Heart right ventricle (tissue), 16 donors: Measurements from ENCODE around the gene GLIPR1L1. TPM values are rescaled to one million over a fixed set of nuclear protein-coding genes. Genes with fewer than 3 reads are reported as not detected.
A peak's percentile ranks its signal among the peaks of the same experiment; 100 is the strongest.

Source experiments
- ATAC-seq, 8 donors: fragments of 200-7000 bp; cut with Tn5 transposase; one replicate each; pipeline ENCODE4 v1.9.1; 2020; ENCODE audit warnings: mild to moderate bottlenecking in 8 of 8, moderate library complexity in 8 of 8, moderate number of reproducible peaks in 1 of 8
- DNase-seq, 2 donors: peaks; one replicate each; pipeline ENCODE4 v3.0.0-alpha.2; 2020
- H3K27ac ChIP-seq, 10 donors: fragments of 200-600 bp; sonication (generic) in 2 of 10; one replicate each; pipeline versions ENCODE4 v1.5.0 to v1.8.0; 2020 to 2022; ENCODE audit warnings: mild to moderate bottlenecking in 3 of 10
- H3K27me3 ChIP-seq, 7 donors: fragments of 200-600 bp; one replicate each; pipeline ENCODE4 v1.8.0; 2021 to 2022; ENCODE audit warnings: mild to moderate bottlenecking in 2 of 7
- H3K36me3 ChIP-seq, 9 donors: fragments of 200-600 bp; sonication (generic) in 1 of 9; one replicate each; pipeline versions ENCODE4 v1.5.0 to v1.8.0; 2020 to 2022; ENCODE audit warnings: mild to moderate bottlenecking in 2 of 9
- H3K4me1 ChIP-seq, 9 donors: fragments of 200-600 bp; sonication (generic) in 1 of 9; one replicate each; pipeline versions ENCODE4 v1.5.0 to v1.8.0; 2020 to 2022; ENCODE audit warnings: mild to moderate bottlenecking in 4 of 9
- H3K4me3 ChIP-seq, 10 donors: fragments of 200-600 bp; sonication (generic) in 2 of 10; one replicate each; pipeline versions ENCODE4 v1.5.0 to v1.8.0; 2020 to 2022; ENCODE audit warnings: mild to moderate bottlenecking in 7 of 10, moderate library complexity in 2 of 10
- H3K9me3 ChIP-seq, 11 donors: fragments of 200-600 bp in 10 of 11; sonication (generic) in 2 of 11; one replicate each; pipeline versions ENCODE4 v1.5.0 to v1.8.0; 2013 to 2022; ENCODE audit warnings: mild to moderate bottlenecking in 2 of 11, control low read depth in 1 of 11, moderate library complexity in 1 of 11
- CTCF ChIP-seq, 9 donors: fragments of 200-600 bp; sonication (generic) in 2 of 9; IDR thresholded peaks; one replicate each; pipeline versions ENCODE4 v1.5.0 to v1.8.0; 2021 to 2022; ENCODE audit warnings: antibody characterized with exemption in 9 of 9, mild to moderate bottlenecking in 5 of 9, moderate library complexity in 1 of 9
- WGBS, 2 donors: extraction: QIAGEN DNeasy Blood & Tissue Kit; methylation state at CpG; one replicate each; pipeline ENCODE4 v1.1.7; 2013; ENCODE audit warnings: inconsistent platforms in 1 of 2; 5-methylcytosine and 5-hydroxymethylcytosine counted together
- intact Hi-C, 10 donors: fragments of 100-400 bp; cut with DNase I; formaldehyde crosslinking; loops; one replicate each; pipeline versions ENCODE4 v1.11.1 to v1.14.2; 2022
- polyA plus RNA-seq, 2 donors: library from polyadenylated mRNA; stranded (reverse); fragments of 200-250 nt; gene quantifications; one replicate each; pipeline ENCODE4 v1.2.3, GENCODE V29; 2013
- total RNA-seq, 10 donors: library from RNA; stranded (reverse); fragmentation: NEBNext Ultra II Directional in 3 of 10; extraction: Animal tissue kit (Norgen Biotek cat#: 25700) in 3 of 10; gene quantifications; one replicate each; pipeline versions ENCODE4 v1.2.1 to v1.2.4, GENCODE V29; 2021 to 2023
- donor health status: Arrhythmogenic right ventricular cardiomyopathy.
- donor health status: ischemic (EF 13 %, LVEDD 7.1; RV severe dilation, severe dysfunction).
- donor health status: healthy with polysubstance abuse.
- donor health status: DM: no; HTN: yes; CAD: no.
- donor health status: DM: no; HTN: no; CAD: no.
- donor health status: ischemic (EF 25% LVEDD 6.9; RV normal size, moderate dysfunction).
- donor health status: ischemic (EF 25% LVEDD 5.7; RV mildly dilated, moderate dysfunction).
- donor health status: healthy.
- donor health status: DM: yes; HTN: yes; CAD: no.
- donor health status: Ischemic cardiomyopathy.
- donor health status: ischemic (EF 35%, LVEDD 5.7; RV mildly dilated, moderate dysfunction).
- donor health status: nonischemic (EF 11% LVEDD 7.7; RV severe dilation, severe dysfunction).
- donor health status: DM: yes; HTN: yes; CAD: no.
- donor health status: PGD.
- donor health status: ischemic (EF 29% LVEDD 5.4; RV normal size, mild dysfunction).
- donor health status: nonischemic (EF 23%, LVEDD 6.1; RV moderate dilation, normal function).

The GLIPR1L1 gene
- total and polyA plus RNA-seq, 12 donors, result not detected

- Histone ChIP-seq H3K36me3 (no peaks in the 10 kb centered on the region), H3K9me3 (no peaks in the 10 kb centered on the region), H3K27ac (no peak overlapping the region), H3K27me3 (no peaks in the 10 kb centered on the region), H3K4me1 (no peaks in the 10 kb centered on the region), H3K4me3 (no peak overlapping the region)
- no peak for TF ChIP-seq CTCF (IDR thresholded peaks at IDR 0.05)
- DNase-seq, result no peak
- no peak for ATAC-seq
- intact Hi-C loops, result no loop called here
- WGBS, 2 donors, result 90 to 94% methylated on average over 1 of the region's 1 CpG
Observed at GRCh38 chr12:75378354-75378753, 43.9 kb downstream of the GLIPR1L1 start.

- Histone ChIP-seq H3K4me1 (peaks cover 0 to 33% (median 24%) of the 10 kb centered on the region in 9 donors), H3K4me3 (peak overlapping the region in 5 of 10 donors; percentile 59 to 69 (median 66)), H3K36me3 (peaks cover 0 to 9% (median 0%) of the 10 kb centered on the region in 9 donors), H3K9me3 (peaks cover 0 to 10% (median 0%) of the 10 kb centered on the region in 11 donors), H3K27ac (peak overlapping the region in 8 of 10 donors; percentile 6 to 96 (median 88)), H3K27me3 (no peaks in the 10 kb centered on the region)
- TF ChIP-seq CTCF (IDR thresholded peaks at IDR 0.05), result no peak
- intact Hi-C loops, result loop anchor here in 2 of 10 donors (10.0 kb wide), 2 partner anchors 54 to 116 kb away; partner anchors contain the start of genes CAPS2 (in 1 of the 2) and GLIPR1L1 (in 1 of the 2)
- DNase-seq (no peak), ATAC-seq (peak in 1 of 8 donors; percentile 18)
- whole genome bisulfite sequencing, 2 donors, result 65 to 96% methylated on average over 1 of the region's 1 CpG
Observed at GRCh38 chr12:75389061-75389460, 54.6 kb downstream of the GLIPR1L1 start.

GRCh38 chr12:75389706-75390105 lies 55.2 kb downstream of the GLIPR1L1 start:
- no peak for TF ChIP-seq CTCF (IDR thresholded peaks at IDR 0.05)
- Histone ChIP-seq H3K36me3 (peaks cover 0 to 7% (median 0%) of the 10 kb centered on the region in 9 donors), H3K4me3 (peak overlapping the region in 8 of 10 donors; percentile 25 to 70 (median 64)), H3K4me1 (peaks cover 0 to 33% (median 24%) of the 10 kb centered on the region in 9 donors), H3K9me3 (peaks cover 0 to 10% (median 0%) of the 10 kb centered on the region in 11 donors), H3K27me3 (no peaks in the 10 kb centered on the region), H3K27ac (peak overlapping the region in 9 of 10 donors; percentile 6 to 96 (median 84))
- WGBS, 2 donors, result 16 to 26% methylated on average over 1 of the region's 1 CpG
- no peak for DNase-seq
- intact Hi-C loops, result loop anchor here in 8 of 10 donors (2.0 to 10.0 kb wide), 8 partner anchors 55 to 645 kb away; partner anchors contain the start of genes GLIPR1L1 (in 6 of the 8), CAPS2 (in 5 of the 8), GLIPR1 (in 3 of the 8) and KRR1 (in 1 of the 8)
- ATAC-seq, result no peak

GRCh38 chr12:75390156-75390898 lies 55.9 kb downstream of the GLIPR1L1 start:
- 38 to 42% methylated on average over 6 of the region's 6 CpGs for WGBS, 2 donors
- H3K27ac ChIP-seq, result peak overlapping the region in 9 of 10 donors; percentile 28 to 96 (median 87)
- peak in 2 of 8 donors; percentile 1 to 2 for ATAC-seq

More at GRCh38 chr12:75390156-75390898, 55.9 kb downstream of the GLIPR1L1 start:
- Histone ChIP-seq H3K36me3 (peaks cover 0 to under 1% (median 0%) of the 10 kb centered on the region in 9 donors), H3K4me1 (peaks cover 0 to 33% (median 24%) of the 10 kb centered on the region in 9 donors), H3K27me3 (no peaks in the 10 kb centered on the region), H3K9me3 (peaks cover 0 to 8% (median 0%) of the 10 kb centered on the region in 11 donors), H3K4me3 (peak overlapping the region; percentile 25 to 70 (median 60))
- intact Hi-C loops, result loop anchor here in 8 of 10 donors (2.0 to 10.0 kb wide), 7 partner anchors 56 to 644 kb away; partner anchors contain the start of genes GLIPR1L1 (in 5 of the 8), CAPS2 (in 4 of the 8), GLIPR1 (in 3 of the 8) and KRR1 (in 1 of the 8)
- no peak for TF ChIP-seq CTCF (IDR thresholded peaks at IDR 0.05)
- DNase-seq, result no peak
